Neural crest cell (in vitro differentiated cells): ENCODE results near the gene GAL3ST2. TPM values are rescaled to one million over a fixed set of nuclear protein-coding genes. Genes with fewer than 3 reads are reported as not detected.
A peak's percentile ranks its signal among the peaks of the same experiment; 100 is the strongest.

ENCODE experiments used
- DNase-seq: peaks from one replicate; pipeline ENCODE4 v3.0.0; 2021; ENCODE audit warnings: low read depth, mixed read lengths, low spot score
- H3K27ac Mint-ChIP-seq: one replicate; pipeline ENCODE4 v1.8.0; 2021; ENCODE audit warnings: mild to moderate bottlenecking, mixed read lengths; ENCODE audit not compliant: unreplicated experiment
- H3K27me3 Mint-ChIP-seq: 2 replicates; pipeline ENCODE4 v1.8.0; 2021; ENCODE audit warnings: low read depth, mild to moderate bottlenecking, mixed read lengths
- H3K36me3 Mint-ChIP-seq: 2 replicates; pipeline ENCODE4 v1.8.0; 2021; ENCODE audit warnings: low read depth, mild to moderate bottlenecking, mixed read lengths
- H3K4me1 Mint-ChIP-seq: 2 replicates; pipeline ENCODE4 v1.8.0; 2021; ENCODE audit warnings: mixed read lengths
- H3K4me3 Mint-ChIP-seq: one replicate; pipeline ENCODE4 v1.8.0; 2021; ENCODE audit warnings: mild to moderate bottlenecking, mixed read lengths
- H3K9me3 Mint-ChIP-seq: 2 replicates; pipeline ENCODE4 v1.8.0; 2021; ENCODE audit warnings: mixed read lengths
- total RNA-seq: library from RNA; stranded (reverse); gene quantifications from 2 replicates; pipeline ENCODE4 v1.2.1, GENCODE V29; 2021
- TF ChIP-seq, protein P1 (sequence below): fragments of 200-600 bp; sonication (generic); conservative IDR thresholded peaks from 2 replicates; pipeline ENCODE4 v1.5.0; 2021; ENCODE audit warnings: antibody characterized with exemption, mild to moderate bottlenecking

Gene GAL3ST2
- total RNA-seq, 1 donor from 2014 or later = 0.28 TPM

DNA sequence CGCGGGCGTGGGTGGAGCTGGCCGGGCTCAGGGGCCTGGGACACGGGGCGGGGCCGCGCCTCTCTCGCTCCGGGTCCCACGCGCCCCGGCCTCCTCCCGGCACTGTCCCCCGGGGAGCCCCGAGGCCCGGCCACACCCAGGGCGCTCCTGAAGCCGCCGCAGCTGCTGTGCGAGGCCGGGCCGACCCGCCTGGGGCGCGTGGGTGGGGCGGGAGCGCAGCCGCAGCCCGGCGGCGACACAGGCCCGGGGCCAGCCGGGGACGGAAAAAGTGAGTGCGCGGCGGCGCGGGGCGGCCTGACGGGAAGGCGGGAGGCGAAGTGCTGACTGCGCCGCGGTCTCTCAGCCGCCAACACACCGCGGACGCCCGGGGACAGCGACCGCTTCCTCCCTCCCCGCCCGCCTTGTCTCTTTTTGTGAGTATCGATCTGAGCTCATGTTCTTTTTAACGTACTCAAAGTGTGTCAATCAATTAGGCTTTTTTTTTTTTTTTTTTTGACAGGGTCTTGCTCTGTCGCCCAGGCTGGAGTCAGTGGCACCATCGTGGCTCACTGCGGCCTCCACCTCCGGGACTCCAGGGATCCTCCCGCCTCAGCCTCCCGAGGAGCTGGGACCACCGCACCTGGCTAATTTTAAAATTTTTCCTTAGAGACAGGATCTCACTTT, 67.6 kb downstream of the GAL3ST2 start:
- Mint-ChIP-seq H3K4me3 (peak overlapping the region; percentile 40), H3K27ac (no peak overlapping the region), H3K36me3 (no peaks in the 10 kb centered on the region), H3K9me3 (no peaks in the 10 kb centered on the region), H3K4me1 (peaks cover 25% of the 10 kb centered on the region), H3K27me3 (peaks cover 28% of the 10 kb centered on the region)
- TF ChIP-seq, protein P1, sequence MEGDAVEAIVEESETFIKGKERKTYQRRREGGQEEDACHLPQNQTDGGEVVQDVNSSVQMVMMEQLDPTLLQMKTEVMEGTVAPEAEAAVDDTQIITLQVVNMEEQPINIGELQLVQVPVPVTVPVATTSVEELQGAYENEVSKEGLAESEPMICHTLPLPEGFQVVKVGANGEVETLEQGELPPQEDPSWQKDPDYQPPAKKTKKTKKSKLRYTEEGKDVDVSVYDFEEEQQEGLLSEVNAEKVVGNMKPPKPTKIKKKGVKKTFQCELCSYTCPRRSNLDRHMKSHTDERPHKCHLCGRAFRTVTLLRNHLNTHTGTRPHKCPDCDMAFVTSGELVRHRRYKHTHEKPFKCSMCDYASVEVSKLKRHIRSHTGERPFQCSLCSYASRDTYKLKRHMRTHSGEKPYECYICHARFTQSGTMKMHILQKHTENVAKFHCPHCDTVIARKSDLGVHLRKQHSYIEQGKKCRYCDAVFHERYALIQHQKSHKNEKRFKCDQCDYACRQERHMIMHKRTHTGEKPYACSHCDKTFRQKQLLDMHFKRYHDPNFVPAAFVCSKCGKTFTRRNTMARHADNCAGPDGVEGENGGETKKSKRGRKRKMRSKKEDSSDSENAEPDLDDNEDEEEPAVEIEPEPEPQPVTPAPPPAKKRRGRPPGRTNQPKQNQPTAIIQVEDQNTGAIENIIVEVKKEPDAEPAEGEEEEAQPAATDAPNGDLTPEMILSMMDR = no peak
- peak; percentile 50 for DNase-seq

- no peak for DNase-seq
- Mint-ChIP-seq H3K9me3 (no peaks in the 10 kb centered on the region), H3K27me3 (peaks cover 28% of the 10 kb centered on the region), H3K4me1 (peaks cover 25% of the 10 kb centered on the region), H3K36me3 (no peaks in the 10 kb centered on the region), H3K4me3 (peak overlapping the region; percentile 49), H3K27ac (no peak overlapping the region)
- TF ChIP-seq, protein P1 = no peak
Measured at GRCh38 chr2:241844831-241845578, 68.4 kb downstream of the GAL3ST2 start.

DNA sequence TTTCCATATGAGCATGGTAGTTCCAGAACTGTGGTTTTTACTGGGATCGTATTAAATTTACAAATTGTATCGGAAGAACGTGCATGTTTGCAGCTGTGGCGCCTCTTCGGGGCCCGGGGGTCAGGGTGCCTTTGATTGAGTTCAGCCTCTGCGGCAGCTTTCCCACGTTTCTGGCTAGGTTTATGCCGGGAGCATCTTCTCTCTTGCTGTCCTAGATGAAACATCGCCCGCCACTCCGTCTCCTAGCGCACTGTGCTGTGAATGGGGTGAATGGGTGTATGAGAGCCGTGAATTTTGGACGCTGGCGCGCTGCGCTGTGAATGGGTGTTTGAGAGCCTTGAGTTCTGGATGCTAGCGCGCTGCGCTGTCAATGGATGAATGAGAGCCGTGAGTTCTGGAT, 69.8 kb downstream of the GAL3ST2 start:
- no peaks in the 10 kb centered on the region for H3K9me3 Mint-ChIP-seq
- H3K4me3 Mint-ChIP-seq = peak overlapping the region; percentile 57
- H3K4me1 Mint-ChIP-seq = peaks cover 25% of the 10 kb centered on the region
- H3K36me3 Mint-ChIP-seq = no peaks in the 10 kb centered on the region
- TF ChIP-seq, protein P1 = no peak
- H3K27ac Mint-ChIP-seq = peak overlapping the region; percentile 57
- H3K27me3 Mint-ChIP-seq = peaks cover 25% of the 10 kb centered on the region
- no peak for DNase-seq

- H3K9me3 Mint-ChIP-seq = no peaks in the 10 kb centered on the region
- TF ChIP-seq, protein P1 = no peak
- H3K36me3 Mint-ChIP-seq = no peaks in the 10 kb centered on the region
- no peak for DNase-seq
- peaks cover 19% of the 10 kb centered on the region for H3K27me3 Mint-ChIP-seq
- H3K27ac Mint-ChIP-seq = peak overlapping the region; percentile 27
- H3K4me3 Mint-ChIP-seq = no peak overlapping the region
- peaks cover 17% of the 10 kb centered on the region for H3K4me1 Mint-ChIP-seq
Measured at GRCh38 chr2:241848761-241849615, 72.4 kb downstream of the GAL3ST2 start.

DNA sequence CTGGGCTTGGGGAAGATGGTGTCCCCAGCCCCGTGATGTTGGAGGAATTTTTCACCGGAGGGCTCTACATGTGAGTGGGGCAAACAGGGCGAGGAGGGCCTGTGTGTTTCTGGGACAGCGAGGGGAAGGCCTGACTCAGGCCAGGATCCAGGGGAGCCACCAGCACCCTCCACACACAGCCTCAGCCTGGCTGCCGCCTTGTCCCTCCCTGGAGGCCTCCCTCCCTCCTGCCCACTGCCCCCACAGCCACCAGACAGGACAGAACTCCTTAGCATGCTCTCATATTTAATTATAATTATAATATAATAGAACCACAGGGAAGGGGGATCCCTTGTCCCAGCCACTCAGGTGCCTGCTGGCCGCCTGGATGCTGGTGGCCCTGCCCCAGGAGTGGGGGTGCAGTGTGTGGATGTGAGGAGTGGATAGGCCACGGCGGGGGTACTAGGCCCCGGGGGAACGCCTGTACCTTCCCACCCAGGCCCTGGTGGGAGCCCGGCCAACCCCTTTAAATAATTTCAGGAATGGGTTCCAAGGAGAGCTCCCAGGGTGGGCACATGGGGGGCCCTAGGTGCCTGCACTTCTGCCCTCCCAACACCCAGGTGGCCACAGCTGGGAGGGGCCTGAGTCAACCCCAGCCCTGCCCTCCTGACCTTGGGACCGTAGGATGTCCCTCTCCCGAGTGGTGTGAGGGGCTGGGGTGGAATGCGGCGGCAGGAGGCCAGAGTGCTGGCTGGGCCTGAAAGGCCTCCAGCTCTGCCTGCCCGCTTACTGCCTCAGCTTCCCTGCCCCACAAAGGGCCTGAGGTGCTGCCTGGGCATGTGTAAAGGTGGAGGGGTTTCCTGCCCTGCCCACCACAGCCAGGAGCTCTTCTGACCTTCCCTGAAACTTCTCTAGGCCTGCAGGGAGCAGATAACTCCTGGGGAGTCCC, 73.3 kb downstream of the GAL3ST2 start:
- peaks cover 14% of the 10 kb centered on the region for H3K4me1 Mint-ChIP-seq
- H3K27me3 Mint-ChIP-seq = peaks cover 14% of the 10 kb centered on the region
- DNase-seq = no peak
- no peaks in the 10 kb centered on the region for H3K36me3 Mint-ChIP-seq
- H3K4me3 Mint-ChIP-seq = no peak overlapping the region
- TF ChIP-seq, protein P1 = no peak
- no peak overlapping the region for H3K27ac Mint-ChIP-seq
- H3K9me3 Mint-ChIP-seq = no peaks in the 10 kb centered on the region
